HG02981 (cell line): ENCODE data around the gene MACROD1.

Source experiments
- ATAC-seq: cut with Tn5 transposase; IDR thresholded peaks from one replicate; pipeline ENCODE4 v1.9.1; 2021; ENCODE audit warnings: mild to moderate bottlenecking, moderate library complexity; ENCODE audit not compliant: unreplicated experiment

MACROD1 gene

DNA sequence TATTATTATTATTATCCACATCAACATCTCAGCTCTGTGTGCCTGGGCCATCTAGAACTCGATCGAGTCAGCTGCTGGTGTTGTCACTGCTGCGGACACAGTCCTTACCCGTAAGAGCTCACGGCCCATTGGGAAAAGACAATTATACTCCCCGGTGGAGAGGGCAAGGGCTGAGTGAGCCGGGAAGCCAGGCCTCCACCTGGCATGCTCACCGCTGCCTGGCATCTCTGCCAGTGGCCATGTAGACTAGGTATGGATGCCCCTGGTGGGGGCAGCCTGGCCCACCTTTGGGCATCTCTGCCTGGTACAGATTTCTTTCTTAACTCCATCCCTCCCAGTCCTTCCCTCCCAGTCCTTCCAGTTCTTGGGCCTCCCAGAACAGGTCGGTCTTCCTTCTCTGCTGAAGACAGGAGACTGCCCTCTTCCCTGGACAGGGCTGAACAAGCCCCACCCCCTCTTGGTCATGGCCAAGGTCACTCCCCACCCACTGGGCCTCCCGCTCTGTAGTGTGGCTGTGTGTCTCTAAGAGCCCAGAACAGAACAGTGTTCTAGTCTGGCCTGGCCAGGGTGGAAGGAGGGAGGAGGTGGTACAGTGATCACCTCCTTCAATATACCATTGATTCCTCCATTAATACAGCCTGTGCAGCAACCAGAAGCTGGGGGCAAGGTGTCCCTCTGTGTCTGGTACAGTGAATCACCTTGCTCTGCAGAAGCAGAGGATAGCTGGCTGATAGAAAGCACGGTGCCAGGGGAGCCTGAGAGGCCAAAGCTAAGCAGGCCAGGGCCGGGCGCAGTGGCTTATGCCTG lies 72.5 kb downstream of the MACROD1 start:
- ATAC-seq = no peak

DNA sequence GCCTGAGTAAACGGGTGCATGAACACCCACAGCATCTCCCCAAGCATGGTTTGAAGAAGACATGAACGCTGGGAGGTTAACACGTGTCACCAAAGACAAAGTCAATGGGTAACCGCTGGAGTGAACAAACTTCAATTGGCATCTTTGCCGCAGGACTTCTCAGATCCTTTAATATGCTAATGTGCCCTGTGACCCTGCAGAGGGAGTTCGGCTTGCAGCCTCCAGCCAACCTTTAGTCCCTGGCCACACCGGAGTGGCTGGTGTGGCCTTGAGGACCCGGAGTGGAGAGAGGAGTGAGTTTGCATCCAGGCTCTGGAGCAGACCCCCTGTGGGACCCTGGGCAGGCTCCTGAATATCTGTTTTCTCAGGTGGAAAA lies 73.2 kb downstream of the MACROD1 start:
- ATAC-seq = no peak

DNA sequence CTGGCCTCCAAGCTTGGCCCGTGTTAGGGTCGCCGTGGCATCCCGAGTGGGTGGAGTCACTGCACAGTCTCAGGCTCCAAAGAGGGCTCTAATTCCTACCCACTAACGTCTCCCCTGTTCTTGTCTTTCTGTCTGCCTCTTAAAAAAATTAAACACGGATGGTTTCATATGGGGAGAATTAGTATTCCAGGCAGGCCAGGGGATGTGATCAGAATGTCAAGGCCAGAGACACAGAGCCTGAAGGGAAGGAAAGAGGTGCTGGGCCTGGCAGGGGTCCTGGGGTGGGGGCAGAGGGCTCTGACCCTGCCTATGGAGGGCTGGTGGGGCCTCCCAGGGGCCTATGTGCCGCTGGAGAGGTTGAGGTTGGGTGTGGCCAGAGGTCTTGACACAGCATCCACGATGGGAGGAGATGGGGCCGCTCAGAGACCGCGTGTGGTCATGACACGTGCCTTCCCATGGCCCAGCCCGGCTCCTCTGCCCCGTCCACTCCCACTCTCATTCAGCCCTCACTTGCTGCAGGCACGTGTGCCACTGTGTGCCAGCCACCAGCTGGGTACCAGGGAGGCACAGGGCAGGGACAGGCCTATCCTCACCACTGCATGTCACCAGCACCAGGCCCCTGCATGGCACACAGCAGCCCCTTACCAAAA lies 73.7 kb downstream of the MACROD1 start:
- ATAC-seq = no peak

DNA sequence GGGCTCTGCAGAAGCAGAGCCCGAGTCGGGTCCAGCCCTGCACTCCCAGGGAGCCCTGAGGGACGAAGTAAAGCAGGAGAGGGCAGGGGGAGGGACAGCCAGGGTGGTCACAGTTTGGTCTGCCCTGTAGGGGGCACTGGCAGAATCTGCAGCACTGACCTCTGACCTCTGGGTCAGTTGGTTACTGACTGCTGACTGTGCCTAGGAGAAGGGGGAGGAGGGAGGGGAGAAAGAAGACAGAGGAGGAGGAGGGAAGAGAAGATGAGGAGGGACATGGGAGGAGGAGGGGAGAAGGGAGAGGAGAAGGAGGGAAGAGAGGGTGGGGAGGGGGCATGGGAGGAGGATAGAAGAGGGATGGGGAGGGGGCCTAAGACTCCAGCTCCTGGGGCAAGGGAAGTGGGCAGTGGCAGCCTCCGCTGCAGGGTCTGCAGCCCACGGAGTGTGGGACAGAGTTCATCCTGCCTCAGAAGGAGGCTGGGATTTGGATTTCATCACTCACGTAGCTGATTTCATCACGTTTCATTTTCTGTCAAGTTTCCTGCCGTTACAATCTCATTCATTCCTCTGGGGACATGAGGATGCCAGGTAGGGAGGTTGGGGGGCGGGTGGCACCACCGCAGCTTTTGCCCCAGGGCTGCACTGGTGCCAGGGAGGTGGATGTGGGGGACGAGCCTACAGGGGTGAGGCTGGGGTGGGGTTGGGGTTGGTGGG lies 75.0 kb downstream of the MACROD1 start:
- no peak for ATAC-seq

DNA sequence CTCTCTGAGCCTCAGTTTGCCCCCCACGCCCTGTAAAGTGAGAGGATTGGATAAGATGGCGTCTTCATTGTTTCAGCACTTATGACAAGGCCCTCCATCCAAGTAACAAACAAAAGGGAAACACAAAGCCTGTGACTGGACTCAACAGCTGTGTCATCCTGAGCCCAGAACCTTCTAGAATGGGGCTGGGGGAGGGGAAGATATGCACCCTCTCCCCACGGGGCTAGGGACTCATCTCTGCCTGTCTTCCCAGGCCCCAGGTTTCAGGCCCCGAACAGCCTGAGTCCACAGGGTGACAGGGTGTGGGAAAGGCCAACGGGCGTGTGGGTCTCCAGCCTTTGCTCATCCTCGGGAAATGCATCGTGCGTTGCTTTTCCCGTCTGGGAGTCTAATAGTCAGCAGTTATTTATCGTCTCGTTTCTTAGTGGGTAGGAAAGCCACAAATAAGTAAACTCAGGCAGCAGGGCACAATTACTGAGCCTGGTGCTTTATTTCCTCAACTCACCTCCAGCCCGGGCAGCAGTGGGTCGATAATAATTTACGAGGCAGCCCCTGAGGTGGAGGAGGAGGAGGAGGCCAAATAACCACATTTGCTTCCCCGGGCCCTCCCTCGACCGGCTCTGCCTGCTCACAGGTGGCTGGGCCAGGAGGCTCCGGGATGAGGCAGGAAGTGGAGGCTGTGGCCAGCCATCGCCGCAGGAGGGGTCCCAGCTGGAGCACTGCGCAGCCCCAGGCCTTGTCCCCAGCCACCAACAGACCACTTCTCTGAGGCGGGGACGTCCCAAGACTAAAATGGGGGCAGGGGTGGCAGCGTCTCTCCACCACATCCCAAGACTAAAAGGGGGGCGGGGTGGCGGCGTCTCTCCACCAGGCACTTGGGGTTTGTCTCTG lies 75.8 kb downstream of the MACROD1 start:
- ATAC-seq = no peak

DNA sequence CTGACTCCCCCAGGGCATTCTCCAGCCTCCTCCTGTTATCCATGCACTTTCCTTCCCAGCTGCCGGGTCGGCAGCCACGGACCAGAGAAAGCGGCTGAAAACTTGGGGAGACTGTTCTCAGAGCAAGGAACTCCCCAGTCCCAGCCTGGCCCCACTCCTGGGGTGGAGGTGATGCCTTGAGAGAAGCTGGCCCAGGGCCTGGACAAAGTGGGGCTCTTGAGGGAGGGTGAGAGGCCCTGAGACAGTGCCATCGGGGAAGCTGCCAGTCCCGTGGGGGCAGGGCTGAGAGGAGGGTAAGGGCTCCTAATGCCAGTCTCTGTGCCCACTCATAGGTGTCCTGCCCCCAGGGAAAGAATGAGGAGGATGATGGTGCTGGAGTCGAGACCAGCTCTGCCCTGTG lies 76.4 kb downstream of the MACROD1 start:
- ATAC-seq = no peak

DNA sequence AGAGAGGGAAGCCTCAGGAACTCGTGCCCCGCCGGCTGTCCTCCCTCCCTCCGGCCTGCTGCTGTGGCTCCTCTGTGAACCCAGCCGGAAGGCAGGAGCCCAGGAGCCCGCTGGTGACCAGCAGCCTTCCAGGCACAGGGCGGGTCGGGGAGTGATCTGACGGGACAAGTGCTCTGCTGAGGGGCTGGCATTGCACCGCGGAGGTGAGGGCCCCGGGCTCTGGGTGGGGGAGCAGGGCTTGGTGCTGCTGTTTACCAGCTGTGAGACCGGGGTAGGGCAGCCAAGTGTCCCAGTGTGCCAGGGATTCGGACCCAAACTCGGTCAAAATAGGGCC lies 76.9 kb downstream of the MACROD1 start:
- no peak for ATAC-seq

DNA sequence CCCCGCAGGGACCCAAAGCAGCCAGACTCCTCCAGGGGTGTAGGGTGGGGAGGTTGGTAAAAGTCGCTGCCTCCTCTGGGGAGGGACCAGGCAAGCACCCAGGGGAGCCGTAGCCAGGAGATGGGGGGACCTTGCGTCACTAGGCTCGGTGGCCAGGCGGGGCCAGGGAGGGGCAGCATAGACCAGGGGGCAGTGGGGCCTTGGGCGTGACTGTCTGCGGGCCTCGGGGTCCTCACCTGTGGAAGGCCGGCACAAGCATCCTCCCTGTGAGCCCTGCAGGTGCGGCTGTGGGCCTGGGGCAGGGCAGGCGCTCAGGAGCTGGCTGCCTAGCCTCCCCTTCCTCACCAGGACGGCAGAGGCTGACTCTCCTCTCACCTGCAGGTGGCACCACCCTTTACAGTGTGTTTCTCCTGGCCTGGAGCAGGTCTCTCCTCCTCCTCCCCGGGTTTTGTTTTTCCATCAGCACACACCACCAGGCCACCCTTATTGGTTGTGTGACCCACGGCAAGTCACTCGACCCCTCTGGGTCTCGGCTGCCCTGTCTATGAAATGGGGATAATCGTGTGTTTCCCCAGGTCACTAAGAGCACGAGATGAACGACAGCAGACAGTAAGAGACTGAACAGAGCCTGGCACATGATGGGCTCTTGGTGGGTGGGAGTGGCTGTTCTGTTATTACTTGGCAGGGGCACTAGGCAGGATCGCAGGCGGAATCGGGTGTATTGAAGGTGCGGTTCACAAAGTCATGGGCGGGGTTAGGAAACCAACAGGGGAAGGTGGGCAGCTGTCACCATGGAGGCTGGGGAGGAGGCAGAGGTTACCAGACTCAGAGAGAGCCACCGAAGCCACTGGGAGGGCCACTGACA lies 77.5 kb downstream of the MACROD1 start:
- no peak for ATAC-seq

DNA sequence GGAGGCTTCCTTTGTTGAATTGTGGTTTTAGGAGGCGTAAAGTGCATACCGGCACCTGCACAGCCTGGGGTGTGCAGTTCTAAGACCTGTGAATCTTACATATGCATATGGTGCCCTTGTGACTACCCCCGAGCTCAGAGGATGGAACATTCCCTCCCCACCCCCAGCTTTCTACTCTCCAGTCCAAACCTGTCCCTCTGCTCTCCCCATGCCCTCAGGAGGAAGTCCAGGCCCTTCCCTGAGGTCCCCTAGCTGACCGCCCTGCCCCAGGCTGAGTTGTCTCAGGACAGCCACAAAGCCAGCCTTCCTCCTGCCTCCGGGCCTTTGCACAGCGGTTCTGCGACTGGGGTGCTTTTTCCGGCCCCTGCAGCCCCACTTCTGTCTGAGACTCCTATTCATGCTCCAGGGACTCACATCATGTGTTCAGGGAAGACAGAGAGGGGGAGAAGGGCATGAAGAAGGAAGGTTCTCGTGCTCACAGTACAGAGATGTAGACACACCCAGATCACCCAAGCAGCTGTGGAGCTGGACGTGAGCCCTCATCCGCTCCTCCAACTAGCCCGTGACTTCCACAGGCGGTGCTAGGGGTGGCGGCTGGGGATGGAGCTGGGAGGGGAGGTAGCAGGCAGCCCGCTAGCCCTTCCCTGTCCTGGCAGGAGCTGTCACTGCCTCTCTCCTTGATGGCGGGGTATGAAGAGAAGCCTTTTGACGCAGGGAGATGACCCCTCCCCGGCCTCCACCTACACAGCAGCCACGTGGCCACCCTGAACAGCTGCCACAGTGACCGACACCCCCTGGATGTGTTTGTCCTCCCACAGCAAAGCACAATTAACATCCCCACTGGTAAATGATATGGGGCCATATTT lies 79.4 kb downstream of the MACROD1 start:
- no peak for ATAC-seq

DNA sequence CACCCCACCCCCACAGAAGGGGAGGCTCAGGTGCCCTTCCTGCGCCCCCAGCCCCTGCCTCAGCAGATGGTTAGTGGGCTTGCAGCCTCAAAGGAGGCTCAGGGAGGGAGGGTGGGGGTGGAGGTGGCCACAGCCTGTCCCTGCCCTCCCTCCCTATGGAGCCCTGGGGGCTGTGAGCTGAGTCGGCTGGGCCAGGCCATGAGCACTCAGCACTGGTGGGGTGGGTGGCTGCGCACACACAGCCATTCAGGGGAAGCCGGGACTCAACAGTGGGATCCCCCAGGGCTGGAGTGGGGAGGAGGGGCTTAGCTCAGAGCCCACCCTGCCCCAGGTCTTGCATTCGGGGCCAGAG lies 80.0 kb downstream of the MACROD1 start:
- ATAC-seq = no peak

DNA sequence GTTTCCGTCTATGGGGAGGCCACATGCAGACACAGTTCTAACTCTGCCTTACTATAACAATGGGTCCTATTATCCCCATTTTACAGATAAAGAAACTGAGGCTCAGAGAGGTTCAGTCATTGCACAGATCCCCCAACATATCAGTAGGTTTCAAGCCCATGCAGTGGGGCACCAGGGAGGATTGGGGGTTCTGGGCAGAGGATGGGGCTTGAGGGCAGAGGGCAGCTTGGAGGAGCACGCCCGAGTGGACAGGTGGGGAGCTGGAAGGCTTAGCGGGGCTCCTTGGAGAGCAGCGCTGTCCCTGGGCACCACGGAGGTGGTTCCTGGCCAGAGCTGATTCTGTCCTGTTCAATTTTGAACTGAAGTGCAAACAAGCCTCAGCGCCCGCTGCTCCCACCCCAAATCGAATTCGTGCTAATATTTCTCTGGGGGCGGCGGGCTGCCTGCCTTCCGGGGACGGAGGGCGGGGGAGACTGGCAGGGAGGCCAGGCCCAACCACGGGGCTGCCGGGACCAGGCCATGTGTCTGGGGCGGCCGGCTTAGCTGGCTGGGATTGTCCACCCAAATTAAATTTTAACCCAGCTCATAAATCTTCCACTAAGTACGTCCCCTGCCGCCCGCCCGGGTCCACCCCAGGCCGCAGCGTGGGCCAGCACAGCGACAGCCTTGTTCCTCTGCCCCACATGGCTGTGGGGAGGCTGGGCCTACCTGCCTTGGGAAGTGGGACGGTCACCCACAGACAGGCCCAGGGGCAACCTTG lies 80.8 kb downstream of the MACROD1 start:
- no peak for ATAC-seq

DNA sequence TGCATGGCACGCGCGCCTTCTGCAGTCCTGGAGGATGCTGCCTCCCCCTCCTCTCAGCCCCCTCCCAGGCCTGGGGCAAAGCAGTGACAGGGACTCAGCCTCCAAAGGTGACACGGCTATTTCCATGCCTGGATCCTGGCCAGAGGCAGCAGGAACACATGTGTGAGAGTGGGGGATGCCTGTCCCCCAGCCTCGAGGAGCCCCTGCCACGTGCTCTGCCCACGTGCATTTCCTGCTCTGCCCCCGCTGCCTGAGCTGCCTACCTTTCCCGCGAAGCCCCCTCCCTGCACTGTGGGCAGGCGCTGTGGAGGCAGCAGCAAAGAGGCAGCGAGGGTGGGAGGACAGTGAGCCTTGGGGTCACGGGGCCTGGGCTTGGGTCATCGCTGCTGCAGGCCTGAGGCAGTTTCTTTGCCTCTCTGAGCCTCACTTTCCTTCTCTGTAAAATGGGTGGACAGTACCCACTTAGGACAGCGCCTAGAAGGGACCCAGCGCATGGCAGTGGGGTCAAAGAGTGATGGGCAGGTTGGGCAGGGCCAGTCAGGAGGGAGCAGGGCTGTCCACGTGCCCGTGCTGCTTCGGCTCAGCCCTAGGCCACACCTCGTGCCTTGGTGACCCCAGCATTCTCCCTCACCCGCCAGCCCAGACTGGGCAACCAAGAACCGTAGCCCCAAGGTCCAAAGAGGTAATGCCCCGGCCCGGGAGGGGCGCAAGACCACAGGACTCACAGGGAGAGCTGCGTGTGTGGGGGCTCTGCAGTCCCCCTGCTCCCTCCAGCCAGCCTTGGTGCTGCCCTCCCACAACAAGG lies 81.6 kb downstream of the MACROD1 start:
- ATAC-seq = no peak

DNA sequence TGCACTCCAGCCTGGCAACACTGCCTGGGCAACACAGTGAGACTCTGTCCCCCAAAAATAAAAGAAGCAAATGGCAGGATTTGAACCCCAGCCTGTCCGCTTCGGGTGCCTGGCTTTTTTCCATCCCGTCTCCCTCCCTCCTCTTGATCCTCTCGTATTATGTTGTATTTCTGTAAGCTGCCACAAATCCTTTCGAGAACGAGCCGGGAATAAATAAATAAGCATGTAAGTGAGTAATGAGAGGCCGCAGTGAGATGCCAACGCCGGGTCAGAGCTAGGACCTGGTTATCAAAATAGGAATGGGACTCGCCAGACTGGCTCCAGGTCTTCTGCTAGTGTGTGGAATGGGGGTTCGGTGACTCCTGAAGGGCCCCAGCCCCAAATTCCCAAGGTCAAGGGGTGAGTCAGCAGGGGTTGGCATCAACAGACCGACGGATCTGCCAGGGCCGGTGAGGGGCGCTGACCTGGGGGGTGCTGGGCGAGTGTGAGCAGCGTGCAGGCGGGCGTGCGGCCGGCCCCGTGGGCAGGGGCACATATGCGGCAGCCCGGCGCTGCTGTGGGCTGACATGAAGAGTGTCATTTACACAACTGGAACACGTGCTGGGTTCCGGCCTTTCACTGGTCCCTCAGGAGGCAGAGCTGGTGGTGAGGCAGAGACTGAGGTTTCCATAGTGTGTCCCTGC lies 82.4 kb downstream of the MACROD1 start:
- no peak for ATAC-seq

DNA sequence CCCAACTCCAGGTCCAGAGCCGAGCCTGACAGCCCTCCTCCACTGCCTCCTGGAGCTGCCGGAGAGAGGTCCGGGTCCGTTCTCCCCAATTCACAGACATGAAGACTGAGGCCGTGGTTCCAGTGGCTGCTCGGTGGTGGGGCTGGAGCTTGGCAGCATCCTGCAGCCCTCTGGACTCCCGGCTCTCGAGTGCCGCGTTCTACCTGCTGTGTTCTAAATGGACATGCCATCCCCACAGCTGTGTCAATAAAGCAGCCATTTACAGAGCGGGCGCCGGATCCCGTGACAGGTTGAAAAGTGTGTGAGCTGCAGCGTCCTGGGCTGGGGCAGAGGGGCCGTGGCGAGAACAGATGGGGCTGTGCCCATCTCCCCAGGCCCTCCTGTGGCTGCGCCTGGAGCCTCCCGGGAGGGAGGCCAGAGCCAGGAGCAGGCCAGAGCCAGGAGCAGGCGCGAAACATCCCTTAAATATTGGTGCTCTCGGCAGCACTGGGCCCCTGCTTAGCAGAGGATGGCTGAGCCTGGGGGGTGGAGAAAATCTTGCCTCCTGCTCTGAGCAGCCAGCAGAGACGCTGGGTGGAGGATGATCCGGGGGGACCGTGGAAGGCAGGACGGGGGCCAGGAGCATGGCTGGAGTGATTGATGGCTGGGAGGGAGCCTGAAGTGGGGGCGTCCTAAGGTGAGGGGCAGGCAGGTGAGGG lies 84.0 kb downstream of the MACROD1 start:
- no peak for ATAC-seq

DNA sequence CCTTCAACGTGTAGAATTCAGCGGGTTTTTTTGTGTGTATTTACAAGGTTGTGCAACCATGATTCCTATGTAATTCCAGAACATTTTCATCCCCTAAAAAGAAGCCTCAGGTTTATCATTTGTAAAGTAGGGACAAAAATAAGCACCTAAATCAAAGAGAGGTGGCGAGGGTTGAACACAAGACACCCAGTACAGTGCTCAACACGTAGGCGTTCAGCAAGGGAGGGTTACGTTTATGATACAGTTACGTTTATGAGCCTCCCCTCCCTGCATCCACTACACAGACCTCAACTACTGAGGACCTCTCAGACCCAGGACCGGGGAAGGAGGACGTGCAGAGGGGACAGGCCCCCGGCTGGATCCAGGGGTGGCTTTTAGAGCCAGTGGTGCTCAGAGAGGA lies 85.5 kb downstream of the MACROD1 start:
- no peak for ATAC-seq

DNA sequence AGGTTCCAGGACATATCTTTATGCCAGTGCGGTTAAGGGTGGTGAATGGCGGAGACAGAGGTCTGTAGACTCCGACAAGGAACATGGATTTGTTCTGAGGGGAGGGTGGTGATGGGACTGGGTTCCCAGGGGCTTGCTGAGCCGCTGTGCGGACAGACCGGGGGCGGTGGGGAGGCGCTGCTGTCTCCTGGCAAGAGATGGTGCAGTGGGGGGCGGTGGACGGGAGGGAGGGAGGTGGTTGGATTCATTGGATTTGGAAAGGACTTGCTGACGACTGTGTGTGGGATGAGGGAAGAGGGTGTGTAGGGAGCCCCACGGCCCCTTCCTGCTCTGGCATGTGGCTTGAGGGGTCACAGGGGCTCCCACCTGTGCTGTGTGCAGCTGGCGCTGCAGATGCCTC lies 87.0 kb downstream of the MACROD1 start:
- no peak for ATAC-seq

DNA sequence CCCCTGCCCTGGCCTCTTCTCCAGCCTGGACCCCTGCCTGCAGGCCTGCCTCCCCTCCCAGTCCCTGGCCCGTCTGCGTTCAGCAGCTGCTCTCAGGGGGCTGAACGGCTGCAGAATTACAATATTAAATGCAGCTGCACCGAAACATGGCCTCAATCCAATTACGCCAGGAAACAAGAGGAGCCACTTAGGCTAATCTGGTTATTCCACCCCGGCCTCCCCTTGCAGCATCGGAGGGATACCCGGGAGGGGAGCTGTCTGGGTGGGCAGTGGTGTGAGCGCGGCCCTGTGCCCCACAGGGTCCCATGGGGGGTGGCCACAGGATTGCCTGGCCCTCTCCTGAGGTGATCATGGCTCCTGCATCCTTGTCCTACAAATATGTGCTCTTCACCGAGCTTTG lies 87.6 kb downstream of the MACROD1 start:
- no peak for ATAC-seq
